PFSK-1 (cell line): ENCODE results near the gene PPFIBP1.

Experiments used
- FOXP2 ChIP-seq: optimal IDR thresholded peaks from 2 replicates; pipeline ENCODE3; 2011; ENCODE audit warnings: borderline replicate concordance, control low read depth, inconsistent platforms; ENCODE audit not compliant: insufficient read depth; ENCODE audit errors: extremely low read length, extremely low read depth
- POLR2AphosphoS5 ChIP-seq: IDR thresholded peaks from 2 replicates; pipeline ENCODE4 v1.6.1; 2012; ENCODE audit warnings: low read depth, mild to moderate bottlenecking, control low read depth, low read length, moderate library complexity
- REST ChIP-seq, 2 experiments: IDR thresholded peaks; 2 replicates each; pipeline versions ENCODE4 v1.6.1 to v1.8.0; 2011 to 2012; ENCODE audit warnings: low read depth in 2 of 2, low read length in 2 of 2, control low read depth in 1 of 2, inconsistent platforms in 1 of 2, mild to moderate bottlenecking in 1 of 2, moderate library complexity in 1 of 2; ENCODE audit not compliant: insufficient read depth in 1 of 2
- SIN3A ChIP-seq: IDR thresholded peaks from 2 replicates; pipeline ENCODE4 v1.6.1; 2012; ENCODE audit warnings: mild to moderate bottlenecking, low read length, moderate library complexity, borderline replicate concordance; ENCODE audit not compliant: insufficient read depth
- TAF1 ChIP-seq: IDR thresholded peaks from 2 replicates; pipeline ENCODE4 v1.6.1; 2012; ENCODE audit warnings: low read length, control low read depth, borderline replicate concordance; ENCODE audit not compliant: insufficient read depth

The PPFIBP1 gene

GRCh38 chr12:27657296-27657695 lies 133.3 kb downstream of the PPFIBP1 start:
- TF ChIP-seq REST (IDR thresholded peaks at IDR 0.05; ENCODE audit: insufficient read depth in 1 of 2, low read depth in 2 of 2, low read length in 2 of 2), result no peak
- TF ChIP-seq TAF1, result no peak
- TF ChIP-seq POLR2AphosphoS5, result no peak
- no peak for TF ChIP-seq SIN3A
- no peak for TF ChIP-seq FOXP2

- TF ChIP-seq POLR2AphosphoS5 (no peak), FOXP2 (no peak), REST (IDR thresholded peaks at IDR 0.05; ENCODE audit: insufficient read depth in 1 of 2, low read depth in 2 of 2, low read length in 2 of 2) (no peak), SIN3A (no peak), TAF1 (no peak)
Observed at GRCh38 chr12:27665704-27666103, 141.7 kb downstream of the PPFIBP1 start.

- no peak for TF ChIP-seq TAF1
- TF ChIP-seq FOXP2, result no peak
Observed at GRCh38 chr12:27666510-27666909, 142.5 kb downstream of the PPFIBP1 start.

GRCh38 chr12:27667540-27667939 lies 143.5 kb downstream of the PPFIBP1 start:
- no peak for TF ChIP-seq REST (IDR thresholded peaks at IDR 0.05; ENCODE audit: insufficient read depth in 1 of 2, low read depth in 2 of 2, low read length in 2 of 2)

GRCh38 chr12:27672051-27672450 lies 148.0 kb downstream of the PPFIBP1 start:
- no peak for TF ChIP-seq TAF1
- TF ChIP-seq POLR2AphosphoS5, result no peak
- TF ChIP-seq REST (IDR thresholded peaks at IDR 0.05; ENCODE audit: insufficient read depth in 1 of 2, low read depth in 2 of 2, low read length in 2 of 2), result no peak
- TF ChIP-seq SIN3A, result no peak
- TF ChIP-seq FOXP2, result no peak

GRCh38 chr12:27672643-27673042 lies 148.6 kb downstream of the PPFIBP1 start:
- TF ChIP-seq SIN3A, result no peak
- TF ChIP-seq FOXP2, result no peak
- no peak for TF ChIP-seq POLR2AphosphoS5
- no peak for TF ChIP-seq REST (IDR thresholded peaks at IDR 0.05; ENCODE audit: insufficient read depth in 1 of 2, low read depth in 2 of 2, low read length in 2 of 2)
- no peak for TF ChIP-seq TAF1
